GM21528 (cell line): ENCODE data around the gene CRB3.
"Not testable (repeated sequence)": the region's sequence is repeated elsewhere in the genome, so short reads cannot be mapped to it uniquely, and the experiment has no call there.

Source experiments
- ATAC-seq: cut with Tn5 transposase; IDR thresholded peaks from one replicate; pipeline ENCODE4 v1.9.1; 2021; ENCODE audit warnings: mild to moderate bottlenecking, moderate library complexity; ENCODE audit not compliant: unreplicated experiment, low FRiP score

The CRB3 gene

GRCh38 chr19:6489278-6490061 is 25.4 kb downstream of the CRB3 start:
- ATAC-seq, result no peak

- ATAC-seq, result no peak
These were observed 26.1 kb downstream of the CRB3 start for GRCh38 chr19:6490134-6490533.

DNA sequence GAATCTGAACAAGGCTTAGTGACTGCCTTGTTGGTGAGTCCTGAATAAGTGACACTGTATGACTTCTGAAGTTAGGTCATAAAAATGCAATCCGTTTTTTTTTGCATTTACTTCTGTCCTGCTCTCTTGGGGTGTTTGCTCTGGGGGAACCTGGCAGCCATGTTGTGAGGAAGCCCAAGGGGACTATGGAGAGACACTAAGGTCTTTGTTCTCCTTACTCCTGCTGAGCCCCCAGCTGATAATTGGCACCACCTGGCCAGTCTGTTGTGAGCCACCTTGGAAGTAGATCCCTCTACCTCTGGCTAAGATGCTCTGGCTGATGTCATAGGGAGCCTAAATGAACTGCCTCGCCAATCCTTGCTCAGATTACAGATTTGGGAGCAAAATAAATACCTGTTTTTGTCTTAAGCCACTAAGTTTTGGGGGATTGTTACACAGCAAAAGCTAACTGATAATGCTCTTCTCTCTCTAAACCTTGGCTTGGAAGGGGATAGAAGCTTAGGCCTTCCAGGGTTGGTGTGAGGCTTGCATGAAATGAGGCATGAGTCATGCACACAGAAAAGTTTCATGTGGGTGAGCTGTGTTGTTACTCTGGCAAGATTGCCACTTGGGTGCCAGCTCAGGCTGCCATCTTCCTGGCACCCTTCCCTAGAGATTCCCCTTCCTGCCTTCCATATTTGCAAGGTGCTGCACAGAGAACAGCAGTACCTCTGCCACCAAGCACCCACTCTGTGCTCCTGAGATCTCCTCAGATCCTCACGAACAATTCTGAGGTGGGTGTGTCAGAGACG is 27.9 kb downstream of the CRB3 start:
- ATAC-seq, result no peak

GRCh38 chr19:6494438-6495036 is 30.5 kb downstream of the CRB3 start:
- no peak for ATAC-seq

DNA sequence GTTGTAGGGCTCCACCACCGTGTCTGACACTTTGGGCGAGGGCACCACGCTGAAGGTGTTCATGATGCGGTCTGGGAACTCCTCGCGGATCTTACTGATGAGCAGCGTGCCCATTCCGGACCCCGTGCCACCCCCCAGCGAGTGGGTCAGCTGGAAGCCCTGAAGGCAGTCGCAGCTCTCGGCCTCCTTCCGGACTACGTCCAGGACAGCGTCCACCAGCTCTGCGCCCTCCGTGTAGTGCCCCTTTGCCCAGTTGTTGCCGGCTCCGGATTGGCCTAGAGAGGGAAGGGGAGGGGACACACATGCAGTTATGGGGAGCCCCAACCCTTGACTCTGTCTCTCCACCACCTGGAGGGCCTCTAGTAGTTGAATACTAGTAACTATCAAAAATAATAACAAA is 31.9 kb downstream of the CRB3 start:
- ATAC-seq, result no peak

GRCh38 chr19:6498294-6499036 is 34.4 kb downstream of the CRB3 start:
- ATAC-seq, result no peak

DNA sequence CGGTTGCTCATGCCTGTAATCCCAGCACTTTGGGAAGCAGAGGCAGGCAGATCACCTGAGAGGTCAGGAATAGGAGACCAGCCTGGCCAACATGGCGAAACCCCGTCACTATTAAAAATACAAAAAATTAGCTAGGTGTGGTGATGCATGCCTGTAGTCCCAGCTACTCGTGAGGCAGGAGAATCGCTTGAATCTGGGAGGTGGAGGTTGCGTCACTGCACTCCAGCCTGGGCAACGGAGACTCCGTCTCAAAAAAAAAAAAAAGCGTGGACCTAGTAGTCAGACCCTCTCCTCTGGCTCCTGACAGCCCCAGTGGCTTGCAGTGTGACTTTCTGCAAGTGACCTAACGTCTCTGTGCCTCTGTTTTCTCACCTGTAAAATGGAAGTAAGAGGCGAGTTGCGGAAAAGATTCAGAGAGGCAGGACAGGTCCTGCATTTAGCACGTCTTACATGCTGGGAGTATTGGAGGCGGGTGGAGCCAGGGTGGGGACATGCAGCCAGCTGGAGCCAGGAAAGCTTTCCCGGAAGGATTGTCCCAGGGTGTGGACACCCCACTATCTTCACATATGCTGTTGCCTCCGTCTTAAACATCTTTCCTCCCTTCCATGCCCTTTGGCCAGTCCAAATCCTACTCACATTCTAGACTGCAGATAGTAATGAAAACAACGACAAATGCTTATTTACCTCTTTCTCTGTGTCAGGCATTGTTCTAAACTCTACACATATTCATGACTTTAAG is 35.1 kb downstream of the CRB3 start:
- ATAC-seq, result no peak

GRCh38 chr19:6500837-6501739 is 37.0 kb downstream of the CRB3 start:
- ATAC-seq, result no peak

DNA sequence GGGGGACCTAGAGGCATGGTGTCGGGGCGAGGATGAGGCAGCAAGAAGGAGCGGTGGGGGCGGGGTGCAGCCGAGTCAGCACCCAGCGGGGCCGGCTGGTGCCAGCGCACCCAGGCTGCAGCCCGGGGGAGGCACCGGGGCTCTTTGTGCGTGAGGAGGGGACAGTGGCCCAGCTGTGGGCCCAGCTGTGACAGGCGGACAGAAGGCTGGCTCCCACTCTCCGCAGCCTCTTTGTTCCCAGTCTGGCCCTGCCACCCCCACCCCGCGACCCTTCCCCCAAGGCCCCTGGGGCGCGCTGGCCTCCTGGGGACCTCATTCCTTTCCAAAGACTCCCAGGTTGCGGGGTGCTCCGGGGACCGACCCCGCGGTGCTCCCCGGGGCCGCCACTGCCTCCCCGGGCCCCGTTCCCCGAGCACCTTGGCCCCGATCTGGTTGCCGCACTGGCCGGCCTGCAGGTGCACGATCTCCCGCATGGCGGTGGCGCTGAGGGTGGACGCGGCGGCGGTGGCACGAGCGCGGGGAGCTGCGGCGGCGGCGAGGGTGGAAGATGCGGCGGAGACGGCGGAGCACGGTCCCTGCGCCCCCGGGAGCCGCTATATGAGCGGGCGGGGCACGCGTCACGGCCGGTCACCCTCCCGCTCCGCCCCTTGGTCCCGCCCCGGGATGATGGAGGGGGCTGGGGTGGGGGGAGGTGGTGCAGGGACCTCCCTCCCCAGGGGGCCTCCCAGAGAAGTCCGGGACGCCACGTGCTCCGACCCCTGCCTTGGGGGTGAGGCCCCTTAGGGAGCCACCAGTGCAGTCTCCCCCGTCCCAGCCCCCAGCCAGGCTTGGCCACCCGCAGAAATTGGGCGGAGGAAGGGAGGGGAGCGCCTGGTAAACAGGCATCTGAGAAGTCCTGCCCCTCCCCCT is 37.9 kb downstream of the CRB3 start, which contains the start of gene TUBB4A:
Gene TUBB4A, minus strand, starts transcription at position 570 of the 909 bp plus-strand sequence. Its CDS starts 97 bp downstream, at position 473.
- ATAC-seq, result no peak

DNA sequence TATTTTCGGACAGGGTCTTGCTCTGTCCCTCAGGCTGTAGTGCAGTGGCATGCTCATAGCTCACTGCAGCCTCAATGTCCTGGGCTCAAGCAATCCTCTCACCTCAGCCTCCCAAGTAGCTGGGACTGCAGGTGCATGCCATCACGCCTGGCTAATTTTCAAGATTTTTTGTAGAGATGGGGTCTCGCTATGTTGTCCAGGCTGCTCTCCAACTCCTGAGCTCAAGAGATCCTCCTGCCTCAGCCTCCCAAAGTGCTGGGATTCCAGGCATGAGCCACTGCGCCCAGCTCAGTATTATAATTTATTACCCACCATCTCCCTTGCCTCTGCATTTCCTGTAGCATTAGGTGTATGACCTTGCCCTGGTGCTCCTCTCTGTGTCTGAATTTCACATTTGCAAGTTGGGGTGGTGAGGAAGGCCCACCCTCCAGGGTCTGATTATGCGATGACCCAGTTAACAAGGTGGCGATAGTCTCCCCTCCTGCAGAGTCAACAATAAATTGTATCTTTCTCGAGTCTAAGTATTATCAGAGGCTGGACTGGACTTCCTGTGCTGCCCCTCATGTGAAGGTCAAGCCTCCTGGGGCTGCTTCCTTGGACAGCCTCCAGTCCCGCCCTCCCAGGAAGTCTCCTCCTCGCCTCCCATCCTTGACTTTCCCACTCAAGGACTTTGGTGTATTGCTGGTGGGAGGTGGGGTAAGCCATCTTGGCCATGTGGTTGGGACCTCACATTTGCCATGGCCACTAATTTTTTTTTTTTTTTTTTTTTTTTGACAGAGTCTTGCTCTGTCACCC is 39.5 kb downstream of the CRB3 start:
- no peak for ATAC-seq

GRCh38 chr19:6508028-6508771 is 44.1 kb downstream of the CRB3 start:
- ATAC-seq, result not testable (repeated sequence)

DNA sequence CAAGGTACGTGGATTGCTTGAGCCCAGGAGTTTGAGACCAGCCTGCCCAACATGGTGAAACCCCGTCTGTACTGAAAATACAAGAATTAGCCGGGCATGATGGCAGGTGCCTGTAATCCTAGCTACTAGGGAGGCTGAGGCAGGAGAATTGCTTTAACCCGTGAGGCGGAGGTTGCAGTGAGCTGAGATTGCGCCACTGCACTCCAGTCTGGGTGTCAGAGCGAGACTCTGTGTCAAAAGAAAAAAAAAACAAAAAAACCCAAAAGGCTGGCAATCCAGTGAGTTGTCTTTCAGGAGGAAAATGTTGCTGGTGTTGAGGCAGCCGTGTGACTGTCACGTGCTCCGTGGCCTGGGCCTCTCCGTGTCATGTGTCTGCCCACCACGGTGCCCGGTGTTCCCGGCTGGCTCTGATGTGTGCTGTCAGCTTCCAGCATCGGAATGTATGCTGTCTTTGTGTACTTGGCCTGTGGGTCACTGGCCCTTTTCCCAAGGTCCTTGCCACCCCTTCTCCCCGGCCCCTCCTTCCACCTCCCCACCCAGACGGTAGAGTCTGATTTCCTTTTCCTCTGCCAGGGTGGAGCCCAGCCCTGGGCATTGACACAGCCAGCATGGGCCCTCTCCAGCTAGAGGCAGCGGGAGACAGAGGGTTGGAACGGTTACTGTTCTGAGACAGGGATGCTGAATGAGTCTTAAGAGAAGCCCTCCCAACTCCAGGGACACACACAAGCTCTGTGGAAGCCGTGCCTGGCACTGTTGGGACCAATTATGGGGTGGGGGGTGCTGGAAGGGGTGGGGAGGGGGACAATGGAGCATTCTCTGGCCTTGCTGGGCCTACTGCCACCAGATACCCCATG is 45.3 kb downstream of the CRB3 start:
- ATAC-seq, result no peak

GRCh38 chr19:6510618-6511017 is 46.5 kb downstream of the CRB3 start:
- no peak for ATAC-seq

DNA sequence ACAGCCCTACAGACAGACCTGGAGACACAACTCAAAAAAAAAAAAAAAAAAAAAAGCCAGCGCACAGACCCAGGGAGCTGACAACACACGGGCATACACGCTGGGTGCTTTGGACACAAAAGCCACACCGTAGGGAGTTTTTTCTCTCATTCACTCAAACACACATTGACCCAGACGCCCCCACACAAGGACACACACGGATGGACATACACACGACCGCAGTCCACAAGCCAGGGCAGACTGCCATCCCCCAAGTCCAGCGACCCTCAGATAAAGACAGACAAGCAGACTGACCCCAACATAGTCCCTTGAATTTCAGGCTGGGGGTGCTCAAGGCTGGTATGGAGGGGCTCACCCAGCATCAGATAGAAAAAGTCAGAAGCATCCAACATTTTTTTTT is 50.0 kb downstream of the CRB3 start:
- no peak for ATAC-seq

GRCh38 chr19:6514926-6515544 is 51.0 kb downstream of the CRB3 start:
- no peak for ATAC-seq
